D721Med (cell line): ENCODE measurements around the gene AP4E1.
"Not testable (repeated sequence)": the region's sequence is repeated elsewhere in the genome, so short reads cannot be mapped to it uniquely, and the experiment has no call there.

Experiments used
- DNase-seq: peaks from one replicate; pipeline ENCODE4 v3.0.0; 2011; ENCODE audit warnings: low spot score; ENCODE audit not compliant: insufficient read length
- FAIRE-seq: peaks from 2 replicates; lab custom pipeline; 2011; peaks lifted over from hg19 to GRCh38; lab: Jason Lieb, UNC
- CTCF ChIP-seq: IDR thresholded peaks from 2 replicates; pipeline ENCODE4 v1.5.1; 2012; ENCODE audit warnings: mild to moderate bottlenecking, control low read depth; ENCODE audit not compliant: insufficient read depth; ENCODE audit errors: missing control alignments

Gene AP4E1

DNA sequence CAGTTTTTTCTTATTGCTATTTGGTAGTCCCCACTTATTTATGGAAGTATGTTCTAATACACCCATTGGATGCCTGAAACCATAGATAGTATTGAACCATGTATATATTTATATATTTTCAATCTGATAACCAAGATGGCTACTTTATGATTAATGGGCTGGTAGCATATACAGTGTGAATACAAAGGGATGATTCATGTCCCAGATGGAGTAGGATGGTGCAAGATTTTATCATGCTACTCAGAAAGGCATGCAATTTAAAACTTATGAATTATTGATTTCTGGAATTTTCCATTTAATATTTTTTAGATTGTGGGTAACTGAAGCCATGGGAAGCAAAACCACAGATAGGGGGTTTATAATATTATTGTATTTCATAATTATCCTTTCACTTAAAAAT, 35.2 kb downstream of the AP4E1 start:
- TF ChIP-seq CTCF, result no peak
- FAIRE-seq (no peak), DNase-seq (no peak)

GRCh38 chr15:50944672-50945071, 36.2 kb downstream of the AP4E1 start:
- DNase-seq (no peak), FAIRE-seq (no peak)
- TF ChIP-seq CTCF, result no peak

DNA sequence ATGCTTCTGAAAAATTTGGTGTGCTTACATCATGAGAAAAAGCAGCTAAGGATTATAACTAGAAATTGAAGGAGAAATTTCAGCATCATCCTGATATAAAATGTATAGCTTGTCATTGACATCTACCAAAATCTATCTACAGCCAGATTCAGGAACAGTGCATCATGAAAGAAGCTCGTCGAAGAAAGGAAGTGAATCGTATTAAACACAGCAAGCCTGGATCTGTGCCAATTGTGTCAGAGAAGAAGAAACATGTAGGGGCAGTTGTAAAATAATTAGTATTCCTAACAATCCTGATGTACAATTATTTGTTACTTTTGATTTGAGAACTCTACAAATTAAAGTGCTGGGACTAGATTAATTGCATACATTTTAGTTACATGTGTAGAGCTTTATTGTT, 37.2 kb downstream of the AP4E1 start:
- DNase-seq (no peak), FAIRE-seq (no peak)
- TF ChIP-seq CTCF, result no peak

DNA sequence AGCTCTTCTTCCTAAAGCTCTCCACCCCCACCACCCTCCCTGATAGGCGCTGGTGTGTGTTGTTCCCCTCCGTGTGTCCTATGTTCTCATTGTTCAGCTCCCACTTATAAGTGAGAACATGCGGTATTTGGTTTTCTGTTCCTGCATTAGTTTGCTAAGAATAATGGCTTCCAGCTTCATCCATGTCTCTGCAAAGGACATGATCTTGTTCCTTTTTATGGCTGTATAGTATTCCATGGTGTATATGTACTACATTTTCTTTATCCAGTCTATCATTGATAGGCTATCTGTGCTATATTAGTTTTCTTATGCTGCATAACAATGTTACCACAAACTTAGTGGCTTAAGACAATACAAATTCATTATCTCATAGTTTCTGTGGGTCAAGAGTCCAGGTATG, 42.3 kb downstream of the AP4E1 start:
- not testable (repeated sequence) for FAIRE-seq, DNase-seq

- FAIRE-seq (no peak), DNase-seq (no peak)
- no peak for TF ChIP-seq CTCF
These were observed 44.8 kb downstream of the AP4E1 start for GRCh38 chr15:50953302-50953701.

DNA sequence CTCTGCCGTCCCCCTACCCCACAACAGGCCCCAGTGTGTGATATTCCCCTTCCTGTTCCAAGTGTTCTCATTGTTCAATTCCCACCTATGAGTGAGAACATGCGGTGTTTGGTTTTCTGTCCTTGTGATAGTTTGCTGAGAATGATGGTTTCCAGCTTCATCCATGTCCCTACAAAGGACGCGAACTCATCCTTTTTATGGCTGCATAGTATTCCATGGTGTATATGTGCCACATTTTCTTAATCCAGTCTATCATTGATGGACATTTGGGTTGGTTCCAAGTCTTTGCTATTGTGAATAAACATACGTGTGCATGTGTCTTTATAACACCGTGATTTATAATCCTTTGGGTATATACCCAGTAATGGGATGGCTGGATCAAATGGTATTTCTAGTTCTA, 46.4 kb downstream of the AP4E1 start:
- not testable (repeated sequence) for DNase-seq, FAIRE-seq

GRCh38 chr15:50959717-50960116, 51.2 kb downstream of the AP4E1 start:
- FAIRE-seq (no peak), DNase-seq (no peak)
- no peak for TF ChIP-seq CTCF

- no peak for TF ChIP-seq CTCF
- FAIRE-seq (no peak), DNase-seq (no peak)
These were observed 55.6 kb downstream of the AP4E1 start for GRCh38 chr15:50964075-50964474.

DNA sequence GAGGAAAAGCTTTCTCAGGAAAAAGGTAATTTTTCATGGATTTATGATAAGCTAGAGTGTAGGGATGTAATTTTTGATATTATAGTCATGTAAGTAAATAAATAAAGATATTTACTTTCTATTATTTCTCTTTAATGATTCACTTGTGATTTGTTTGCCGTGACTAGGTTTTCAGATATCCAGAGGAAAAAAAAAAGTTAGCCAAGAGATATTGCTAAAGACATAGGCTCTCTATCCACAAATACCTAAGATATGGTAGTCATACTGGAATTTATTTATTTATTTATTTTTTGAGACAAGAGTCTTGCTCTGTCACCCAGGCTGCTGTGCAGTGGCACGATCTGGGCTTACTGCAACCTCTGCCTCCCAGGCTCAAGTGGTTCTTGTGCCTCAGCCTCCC, 59.9 kb downstream of the AP4E1 start:
- FAIRE-seq (no peak), DNase-seq (no peak)
- TF ChIP-seq CTCF, result no peak
